Skeletal muscle cell (primary cell): ENCODE measurements around the gene SAFB.

Experiments used
- DNase-seq: peaks from one replicate; pipeline ENCODE4 v3.0.0-alpha.2; 2010; ENCODE audit warnings: low read depth
- H3K4me3 ChIP-seq: 2 replicates; pipeline ENCODE4 v1.5.1; 2011; ENCODE audit warnings: low read depth, mild to moderate bottlenecking, control low read depth, low read length, moderate library complexity

Gene SAFB

GRCh38 chr19:5623397-5624017 lies 624 bp downstream of the SAFB start:
- DNase-seq = no peak
- H3K4me3 ChIP-seq = peak overlapping the region; percentile 100

GRCh38 chr19:5624018-5624663 lies 1.3 kb downstream of the SAFB start:
- no peak for DNase-seq
- H3K4me3 ChIP-seq = peak overlapping the region; percentile 100

GRCh38 chr19:5624741-5625278 lies 1.9 kb downstream of the SAFB start:
- peak overlapping the region; percentile 100 for H3K4me3 ChIP-seq
- no peak for DNase-seq

- no peak for DNase-seq
- H3K4me3 ChIP-seq = no peak overlapping the region
Measured at GRCh38 chr19:5625641-5626040, 2.8 kb downstream of the SAFB start.

DNA sequence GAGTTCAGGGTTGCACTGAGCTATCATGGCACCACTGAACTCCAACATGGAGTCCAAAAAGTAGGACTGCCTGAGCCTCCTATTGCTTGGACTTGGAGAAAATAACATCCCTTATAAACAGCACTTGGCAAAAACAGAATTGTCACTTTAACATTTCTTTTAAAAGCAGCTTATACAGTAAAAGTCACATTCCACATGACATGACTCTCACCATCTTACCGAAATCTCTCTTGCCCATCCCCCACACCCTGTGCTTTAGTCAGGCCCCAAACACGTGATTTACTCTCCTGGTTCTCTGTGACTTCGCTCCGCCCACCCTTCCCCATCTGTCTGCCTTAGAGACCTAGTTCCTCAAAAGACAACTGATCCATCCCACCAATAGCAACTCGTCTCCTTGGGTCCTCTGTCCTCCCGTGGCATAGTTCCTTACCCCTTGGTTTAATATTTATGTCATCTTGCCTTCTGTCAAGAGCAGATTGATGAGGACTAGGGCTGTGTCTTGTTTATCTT lies 4.6 kb downstream of the SAFB start:
- no peak overlapping the region for H3K4me3 ChIP-seq
- DNase-seq = no peak

DNA sequence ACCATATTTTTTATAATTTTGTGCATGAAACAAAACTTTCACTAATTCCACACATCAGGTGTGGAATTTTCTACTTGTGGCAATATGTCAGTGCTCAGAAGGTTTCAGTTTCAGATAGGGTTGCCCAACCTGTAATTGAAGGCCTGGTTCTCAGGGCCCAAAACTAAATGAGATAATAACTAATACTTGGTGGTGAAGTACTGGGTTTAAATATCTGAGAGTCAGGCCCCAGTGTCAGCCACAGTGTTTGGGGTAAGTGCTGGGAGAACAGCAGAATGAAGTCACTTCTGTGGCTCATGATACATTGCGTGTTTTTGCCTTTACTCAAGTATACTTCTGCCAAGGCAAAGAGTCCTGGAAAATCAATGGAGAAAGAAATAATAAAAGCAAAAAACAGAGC lies 5.6 kb downstream of the SAFB start:
- no peak overlapping the region for H3K4me3 ChIP-seq

GRCh38 chr19:5628919-5629481 lies 6.1 kb downstream of the SAFB start:
- no peak overlapping the region for H3K4me3 ChIP-seq
- no peak for DNase-seq

More for the DNA sequence above, 5.6 kb downstream of the SAFB start:
- DNase-seq = no peak

DNA sequence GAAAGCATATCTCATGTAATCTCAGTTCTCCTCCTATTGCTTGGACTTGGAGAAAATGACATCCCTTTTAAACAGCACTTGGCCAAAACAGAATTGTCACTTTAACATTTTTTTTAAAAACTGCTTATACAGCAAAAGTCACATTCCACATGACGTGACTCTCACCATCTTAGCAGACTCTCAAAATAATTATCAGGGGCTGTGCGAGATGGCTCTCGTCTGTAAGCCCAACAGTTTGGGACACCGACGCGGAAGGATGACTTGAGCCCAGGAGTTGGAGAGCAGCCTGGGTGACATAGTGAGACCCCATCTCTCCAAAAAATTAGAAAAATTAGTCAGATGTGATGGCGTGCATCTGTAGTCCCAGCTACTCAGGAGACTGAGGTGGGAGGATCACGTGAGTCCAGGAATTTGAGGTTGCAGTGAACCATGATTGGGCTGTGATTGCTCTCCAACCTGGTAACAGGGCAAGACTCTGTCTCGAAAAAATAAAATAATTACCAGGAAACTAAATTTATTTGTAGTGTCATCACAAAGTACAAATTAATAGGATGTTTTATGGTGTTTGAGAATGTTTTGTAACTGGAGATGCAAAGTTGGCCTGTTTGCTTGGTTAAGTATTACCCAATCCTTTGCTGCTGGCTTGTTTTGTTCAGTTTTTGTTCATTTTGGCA lies 8.8 kb downstream of the SAFB start:
- DNase-seq = no peak
- H3K4me3 ChIP-seq = no peak overlapping the region

GRCh38 chr19:5632241-5632612 lies 9.3 kb downstream of the SAFB start:
- H3K4me3 ChIP-seq = no peak overlapping the region
- no peak for DNase-seq

GRCh38 chr19:5632657-5633056 lies 9.8 kb downstream of the SAFB start:
- no peak for DNase-seq
- H3K4me3 ChIP-seq = no peak overlapping the region

- no peak overlapping the region for H3K4me3 ChIP-seq
- DNase-seq = no peak
Measured at GRCh38 chr19:5635427-5635826, 12.5 kb downstream of the SAFB start.

- DNase-seq = no peak
- no peak overlapping the region for H3K4me3 ChIP-seq
Measured at GRCh38 chr19:5637971-5638370, 15.1 kb downstream of the SAFB start.

DNA sequence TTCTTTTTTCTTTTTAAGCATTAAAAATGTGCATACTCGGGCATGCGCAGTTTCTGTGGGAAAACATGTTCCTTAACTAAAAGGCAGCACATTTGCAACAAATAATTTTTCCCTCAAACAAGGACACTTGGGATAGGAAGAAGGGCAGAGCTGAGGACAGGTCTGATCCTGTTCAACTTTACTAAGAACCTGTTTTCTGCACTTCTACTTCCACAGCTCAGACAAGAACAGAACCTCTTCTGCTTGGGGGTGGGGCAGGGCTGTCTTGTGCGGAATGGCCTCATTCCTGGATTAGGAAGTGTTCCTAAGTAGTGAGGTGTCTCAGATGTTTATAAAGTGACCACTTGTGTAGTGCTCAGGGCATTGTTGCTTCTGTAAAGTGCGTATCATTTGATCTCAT lies 18.3 kb downstream of the SAFB start:
- H3K4me3 ChIP-seq = no peak overlapping the region
- no peak for DNase-seq

DNA sequence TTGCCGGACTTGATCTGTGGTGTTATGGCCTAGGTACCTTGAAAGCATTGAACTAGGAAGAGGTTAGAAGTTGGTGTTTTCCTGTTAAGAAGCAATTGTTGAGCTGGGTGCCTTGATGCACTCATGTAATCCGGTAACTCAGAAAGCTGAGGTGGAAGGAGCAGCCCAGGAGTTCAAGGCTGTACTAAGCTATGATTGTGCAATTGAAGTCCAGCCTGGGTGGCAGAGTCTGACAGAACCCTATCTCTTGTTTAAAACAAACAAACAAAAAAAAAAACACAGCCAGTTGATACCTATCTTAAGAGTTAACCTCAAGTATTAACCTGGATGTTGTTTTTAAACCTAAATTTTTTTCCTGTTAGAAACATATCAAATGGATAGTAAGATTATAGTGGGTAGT lies 19.3 kb downstream of the SAFB start:
- DNase-seq = no peak
- no peak overlapping the region for H3K4me3 ChIP-seq

GRCh38 chr19:5643060-5643459 lies 20.2 kb downstream of the SAFB start:
- DNase-seq = no peak
- H3K4me3 ChIP-seq = no peak overlapping the region

DNA sequence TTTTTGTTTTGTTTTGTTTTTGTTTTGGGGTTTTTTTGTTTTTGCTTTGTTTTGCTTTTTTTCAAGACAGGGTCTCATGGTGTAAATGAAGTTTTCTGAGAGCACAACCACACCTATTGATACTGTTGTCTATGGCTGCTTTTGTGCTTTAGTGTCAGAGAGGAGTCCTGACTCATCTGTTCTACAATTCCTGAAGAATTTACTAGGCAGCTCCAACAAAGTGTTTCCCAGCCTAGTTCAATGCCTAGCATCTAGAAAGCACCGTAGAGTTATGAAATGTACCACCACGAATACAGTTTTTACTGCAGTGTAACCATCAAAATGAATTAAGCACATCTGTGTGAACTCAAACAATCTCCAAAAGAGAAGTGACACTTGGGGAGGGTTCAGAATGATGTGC lies 21.2 kb downstream of the SAFB start:
- H3K4me3 ChIP-seq = no peak overlapping the region
- no peak for DNase-seq

DNA sequence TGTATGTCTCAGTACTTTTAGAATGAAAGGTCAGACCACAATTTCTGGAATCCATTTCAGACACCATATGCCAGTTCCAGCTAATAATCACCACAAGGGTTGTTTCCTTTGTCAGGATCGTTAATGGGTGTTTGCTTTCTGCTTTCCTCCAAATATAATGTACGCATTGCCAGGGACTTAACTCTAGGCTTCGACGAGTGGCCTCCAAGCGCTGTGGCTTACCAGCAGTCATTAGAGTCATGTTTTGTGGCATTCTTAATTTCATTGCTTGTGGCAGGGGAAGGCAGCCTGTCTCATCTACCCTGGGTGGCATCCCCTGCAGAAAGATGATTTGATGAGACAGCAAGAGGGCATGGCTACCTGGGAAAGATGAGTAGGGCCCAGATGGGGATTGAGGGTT lies 22.5 kb downstream of the SAFB start:
- no peak for DNase-seq
- no peak overlapping the region for H3K4me3 ChIP-seq

DNA sequence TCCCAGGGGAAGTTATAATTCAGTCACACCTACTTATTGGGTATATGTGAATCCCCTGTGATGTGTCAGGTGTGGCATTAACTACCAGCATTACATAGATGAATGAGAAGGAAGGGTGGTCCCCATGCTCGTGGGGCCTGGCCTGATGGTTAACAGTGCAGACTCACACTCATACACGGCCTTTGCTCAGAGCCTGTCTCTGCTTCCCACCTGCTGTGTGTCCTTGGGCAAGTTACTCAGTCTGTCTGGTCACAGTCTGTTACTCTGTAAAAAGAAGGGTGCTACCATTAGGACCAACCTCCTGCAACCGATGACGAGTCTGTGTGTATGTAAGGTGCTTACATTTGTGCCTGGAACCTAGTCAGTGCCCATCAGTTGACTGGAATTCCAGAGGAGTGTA lies 23.8 kb downstream of the SAFB start:
- DNase-seq = no peak
- H3K4me3 ChIP-seq = no peak overlapping the region

- no peak for DNase-seq
- no peak overlapping the region for H3K4me3 ChIP-seq
Measured at GRCh38 chr19:5648464-5648863, 25.6 kb downstream of the SAFB start.

- no peak for DNase-seq
- no peak overlapping the region for H3K4me3 ChIP-seq
Measured at GRCh38 chr19:5651361-5651760, 28.5 kb downstream of the SAFB start.
